ENCODE measurements around the gene CHCHD2. TPM values are rescaled to one million over a fixed set of nuclear protein-coding genes. Genes with fewer than 3 reads are reported as not detected.
"Not testable (repeated sequence)": the region's sequence is repeated elsewhere in the genome, so short reads cannot be mapped to it uniquely, and the experiment has no call there.

Gene CHCHD2, protein sequence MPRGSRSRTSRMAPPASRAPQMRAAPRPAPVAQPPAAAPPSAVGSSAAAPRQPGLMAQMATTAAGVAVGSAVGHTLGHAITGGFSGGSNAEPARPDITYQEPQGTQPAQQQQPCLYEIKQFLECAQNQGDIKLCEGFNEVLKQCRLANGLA
- polyA plus RNA-seq (2013, experiment 1 of 2): 219 TPM
- polyA plus RNA-seq (2013, experiment 2 of 2): 191 TPM

- peaks cover 18% of the 10 kb centered on the region for H3K9me3 ChIP-seq (ENCODE audit: insufficient read depth, low read depth, low read length)
- no peaks in the 10 kb centered on the region for H3K27me3 ChIP-seq (ENCODE audit: insufficient read depth, low read length)
- H3K4me1 ChIP-seq (ENCODE audit: insufficient read depth, low read length): no peaks in the 10 kb centered on the region
- peaks cover 26% of the 10 kb centered on the region for H3K36me3 ChIP-seq (ENCODE audit: insufficient read depth, low read length)
- H3K9ac ChIP-seq (ENCODE audit: low read depth, low read length): peak within 1 kb of the TSS; percentile 83
- H3K27ac ChIP-seq (ENCODE audit: low read depth, low read length): peak within 1 kb of the TSS; percentile 86
- peak within 1 kb of the TSS; percentile 84 for H3K4me3 ChIP-seq (ENCODE audit: low read length)
- WGBS: 8% methylated on average over 56 of the region's 57 CpGs
Observed at GRCh38 chr7:56106108-56107073, at the start of gene CHCHD2. TSS of gene CHCHD2 (minus strand) at chr7:56106476. CDS start at chr7:56106413, 63 bp downstream.

DNA sequence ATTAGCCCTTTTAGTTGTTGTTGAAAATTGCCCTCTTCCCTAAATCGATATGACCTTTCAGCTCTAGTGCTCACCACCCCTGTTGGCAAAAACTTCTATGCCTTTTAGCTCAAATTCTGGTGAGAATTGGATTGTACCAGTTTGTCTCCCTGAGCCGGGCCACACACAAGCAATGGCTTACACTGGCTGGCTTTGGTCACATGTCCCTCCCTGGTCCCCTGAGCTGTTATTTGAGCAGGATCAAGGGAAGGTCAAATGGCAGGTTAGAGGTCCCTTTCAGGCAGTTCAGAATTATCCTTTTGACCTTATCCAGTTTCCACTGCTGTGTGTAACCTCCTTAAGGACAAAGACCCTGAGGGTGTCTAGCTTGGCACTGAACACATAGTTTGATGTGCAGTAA lies 24.8 kb upstream of the CHCHD2 start:
- peaks cover 75% of the 10 kb centered on the region for H3K9me3 ChIP-seq (ENCODE audit: insufficient read depth, low read depth, low read length)
- WGBS: 85% methylated on average over 1 of the region's 2 CpGs
- H3K4me3 ChIP-seq (ENCODE audit: low read length); H3K36me3 ChIP-seq (ENCODE audit: insufficient read depth, low read length); H3K4me1 ChIP-seq (ENCODE audit: insufficient read depth, low read length); H3K27me3 ChIP-seq (ENCODE audit: insufficient read depth, low read length); H3K9ac ChIP-seq (ENCODE audit: low read depth, low read length); H3K27ac ChIP-seq (ENCODE audit: low read depth, low read length): not testable (repeated sequence)

- H3K9me3 ChIP-seq (ENCODE audit: insufficient read depth, low read depth, low read length): peaks cover 78% of the 10 kb centered on the region
- no peaks in the 10 kb centered on the region for H3K27me3 ChIP-seq (ENCODE audit: insufficient read depth, low read length)
- H3K36me3 ChIP-seq (ENCODE audit: insufficient read depth, low read length): no peaks in the 10 kb centered on the region
- no peaks in the 10 kb centered on the region for H3K4me1 ChIP-seq (ENCODE audit: insufficient read depth, low read length)
- 80% methylated on average over 6 of the region's 7 CpGs for WGBS
- H3K27ac ChIP-seq (ENCODE audit: low read depth, low read length): no peak overlapping the region
- H3K9ac ChIP-seq (ENCODE audit: low read depth, low read length): no peak overlapping the region
- H3K4me3 ChIP-seq (ENCODE audit: low read length): no peak overlapping the region
Observed at GRCh38 chr7:56127241-56127975, 21.1 kb upstream of the CHCHD2 start.

DNA sequence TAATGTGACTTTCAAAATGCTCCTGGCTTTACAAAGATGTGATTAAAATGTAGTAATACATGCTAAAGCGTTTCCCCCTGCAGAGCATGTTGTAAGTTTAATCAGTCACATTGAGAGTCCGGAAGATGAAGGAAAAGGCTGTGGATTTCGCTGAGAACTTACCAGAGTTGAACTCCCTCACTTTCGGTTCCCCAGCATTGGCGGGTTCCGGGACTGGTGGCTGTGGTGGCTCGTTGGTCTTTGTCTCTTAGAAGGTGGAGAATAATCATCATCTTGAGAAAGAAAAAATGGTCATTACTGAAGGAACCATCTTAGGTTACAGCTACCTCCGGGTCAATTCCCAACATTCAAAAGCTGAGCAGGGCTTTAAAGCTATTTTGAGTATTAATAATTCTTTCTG lies 19.6 kb upstream of the CHCHD2 start:
- Histone ChIP-seq H3K27me3 (ENCODE audit: insufficient read depth, low read length) (no peaks in the 10 kb centered on the region), H3K4me3 (ENCODE audit: low read length) (no peak overlapping the region), H3K4me1 (ENCODE audit: insufficient read depth, low read length) (no peaks in the 10 kb centered on the region), H3K9me3 (ENCODE audit: insufficient read depth, low read depth, low read length) (peaks cover 77% of the 10 kb centered on the region), H3K27ac (ENCODE audit: low read depth, low read length) (no peak overlapping the region), H3K36me3 (ENCODE audit: insufficient read depth, low read length) (no peaks in the 10 kb centered on the region), H3K9ac (ENCODE audit: low read depth, low read length) (no peak overlapping the region)
- WGBS: 62% methylated on average over 8 of the region's 8 CpGs

GRCh38 chr7:56124981-56125380 lies 18.7 kb upstream of the CHCHD2 start:
- Histone ChIP-seq H3K4me3 (ENCODE audit: low read length) (no peak overlapping the region), H3K9me3 (ENCODE audit: insufficient read depth, low read depth, low read length) (peaks cover 77% of the 10 kb centered on the region), H3K9ac (ENCODE audit: low read depth, low read length) (no peak overlapping the region), H3K36me3 (ENCODE audit: insufficient read depth, low read length) (no peaks in the 10 kb centered on the region), H3K4me1 (ENCODE audit: insufficient read depth, low read length) (no peaks in the 10 kb centered on the region), H3K27me3 (ENCODE audit: insufficient read depth, low read length) (no peaks in the 10 kb centered on the region), H3K27ac (ENCODE audit: low read depth, low read length) (no peak overlapping the region)
- WGBS: 58% methylated on average over 6 of the region's 6 CpGs

DNA sequence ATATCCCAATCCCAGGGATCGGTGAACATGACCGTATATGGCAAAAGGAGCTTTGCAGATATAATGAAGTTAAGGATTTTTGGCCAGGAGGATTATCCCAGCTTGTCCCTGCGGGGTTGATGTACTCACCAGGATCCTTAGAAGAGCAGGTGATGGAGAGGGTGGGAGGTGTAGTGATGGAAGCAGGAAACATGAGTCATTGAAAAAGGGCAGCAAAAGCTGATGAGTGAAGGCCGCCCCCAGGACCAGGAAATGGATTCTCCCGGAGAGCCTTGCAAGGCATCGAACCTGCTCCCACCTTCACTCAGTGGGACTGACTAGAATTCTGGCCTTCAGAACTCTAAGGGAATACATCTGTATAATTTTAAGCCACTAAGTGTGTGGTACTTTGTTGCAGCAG lies 15.2 kb upstream of the CHCHD2 start:
- Histone ChIP-seq H3K4me1 (ENCODE audit: insufficient read depth, low read length) (no peaks in the 10 kb centered on the region), H3K27ac (ENCODE audit: low read depth, low read length) (no peak overlapping the region), H3K9ac (ENCODE audit: low read depth, low read length) (no peak overlapping the region), H3K36me3 (ENCODE audit: insufficient read depth, low read length) (no peaks in the 10 kb centered on the region), H3K27me3 (ENCODE audit: insufficient read depth, low read length) (no peaks in the 10 kb centered on the region), H3K4me3 (ENCODE audit: low read length) (no peak overlapping the region), H3K9me3 (ENCODE audit: insufficient read depth, low read depth, low read length) (peaks cover 81% of the 10 kb centered on the region)
- WGBS: 85% methylated on average over 6 of the region's 6 CpGs

DNA sequence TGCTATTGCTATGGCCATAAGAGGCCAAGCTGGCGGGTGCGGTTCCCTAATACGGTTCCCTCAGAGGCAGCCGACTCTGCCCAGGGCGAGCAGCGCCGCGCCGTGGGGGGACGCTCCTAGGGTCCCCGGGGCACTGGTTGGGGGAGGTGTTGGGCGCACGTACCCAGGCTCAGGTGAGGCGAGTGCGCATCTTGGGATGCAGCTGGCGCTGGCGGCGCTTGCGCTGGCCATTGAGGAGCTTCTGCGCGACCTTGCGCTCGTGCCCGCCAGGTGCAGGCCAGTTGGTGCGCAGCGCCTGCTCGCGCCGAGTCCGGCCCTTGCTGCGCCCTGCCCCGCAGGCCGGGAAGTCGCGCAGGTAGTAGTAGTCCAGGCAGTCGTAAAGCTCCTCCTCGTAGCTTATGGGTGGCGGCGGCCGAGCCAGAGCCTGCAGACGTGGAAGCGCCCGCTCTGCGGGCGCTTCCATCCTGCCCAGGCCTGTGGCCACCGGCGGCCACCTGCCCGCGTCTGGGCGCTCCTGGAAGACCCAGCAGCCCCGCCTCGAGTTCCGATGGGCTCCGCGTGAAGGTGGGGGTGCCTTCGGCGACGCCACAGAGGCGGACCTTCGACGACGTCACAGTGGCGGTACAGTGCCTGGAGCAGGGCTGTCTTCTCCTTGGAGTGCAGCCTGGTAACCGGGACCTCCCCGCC lies 9.7 kb upstream of the CHCHD2 start, which contains the start of gene NUPR2:
TSS of gene NUPR2 (minus strand) at position 566 of the 687 bp plus-strand sequence. CDS start at position 463, 103 bp downstream.
- WGBS: 94% methylated on average over 65 of the region's 65 CpGs
- no peak within 1 kb of the TSS for H3K27ac ChIP-seq (ENCODE audit: low read depth, low read length)
- no peak within 1 kb of the TSS for H3K9ac ChIP-seq (ENCODE audit: low read depth, low read length)
- H3K36me3 ChIP-seq (ENCODE audit: insufficient read depth, low read length): no peaks in the 10 kb centered on the region
- no peaks in the 10 kb centered on the region for H3K27me3 ChIP-seq (ENCODE audit: insufficient read depth, low read length)
- H3K4me3 ChIP-seq (ENCODE audit: low read length): no peak within 1 kb of the TSS
- H3K9me3 ChIP-seq (ENCODE audit: insufficient read depth, low read depth, low read length): peaks cover 68% of the 10 kb centered on the region
- no peaks in the 10 kb centered on the region for H3K4me1 ChIP-seq (ENCODE audit: insufficient read depth, low read length)

DNA sequence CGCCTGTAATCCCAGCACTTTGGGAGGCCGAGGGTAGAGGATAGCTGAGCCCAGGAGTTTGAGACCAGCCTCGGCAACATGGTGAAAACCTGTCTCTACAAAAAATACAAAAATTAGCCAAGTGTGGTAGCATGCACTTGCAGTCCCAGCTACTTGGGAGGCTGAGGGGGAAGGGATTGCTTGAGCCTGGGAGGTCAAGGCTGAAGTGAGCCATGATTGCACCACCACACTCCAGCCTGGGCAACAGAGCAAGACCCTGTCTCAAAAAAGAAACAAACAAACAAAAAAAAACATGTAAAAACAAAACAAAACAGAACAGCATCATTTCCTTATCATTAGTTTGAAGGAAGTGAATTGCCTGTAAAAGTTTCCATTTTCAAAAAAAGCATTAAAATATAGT lies 6.0 kb upstream of the CHCHD2 start:
- not testable (repeated sequence) for H3K27ac ChIP-seq (ENCODE audit: low read depth, low read length); H3K9ac ChIP-seq (ENCODE audit: low read depth, low read length); H3K4me3 ChIP-seq (ENCODE audit: low read length); H3K4me1 ChIP-seq (ENCODE audit: insufficient read depth, low read length); H3K36me3 ChIP-seq (ENCODE audit: insufficient read depth, low read length); H3K27me3 ChIP-seq (ENCODE audit: insufficient read depth, low read length)
- WGBS: 94% methylated on average over 3 of the region's 3 CpGs
- peaks cover 46% of the 10 kb centered on the region for H3K9me3 ChIP-seq (ENCODE audit: insufficient read depth, low read depth, low read length)

DNA sequence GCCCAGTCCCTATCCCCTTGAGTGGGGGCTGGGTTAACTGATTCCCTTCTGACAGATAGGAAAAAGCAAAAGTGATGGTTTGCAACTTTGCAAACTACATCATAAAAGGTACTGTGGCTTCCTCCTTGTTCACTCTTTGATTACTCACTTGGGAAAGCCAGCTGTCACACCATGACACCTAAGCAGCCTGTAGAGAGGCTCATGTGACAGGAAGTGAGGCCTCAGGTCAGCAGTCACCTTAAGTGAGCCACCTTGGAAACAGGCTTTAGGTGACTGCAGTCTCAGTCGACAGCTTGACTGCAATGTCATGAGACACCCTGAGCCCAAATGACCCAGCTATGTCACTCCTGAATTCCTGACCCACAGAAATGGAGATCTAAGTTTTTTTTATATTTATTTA lies 4.3 kb upstream of the CHCHD2 start:
- H3K27me3 ChIP-seq (ENCODE audit: insufficient read depth, low read length): no peaks in the 10 kb centered on the region
- H3K9me3 ChIP-seq (ENCODE audit: insufficient read depth, low read depth, low read length): peaks cover 40% of the 10 kb centered on the region
- H3K36me3 ChIP-seq (ENCODE audit: insufficient read depth, low read length): no peaks in the 10 kb centered on the region
- no peaks in the 10 kb centered on the region for H3K4me1 ChIP-seq (ENCODE audit: insufficient read depth, low read length)
- H3K27ac ChIP-seq (ENCODE audit: low read depth, low read length): no peak overlapping the region
- no peak overlapping the region for H3K9ac ChIP-seq (ENCODE audit: low read depth, low read length)
- no peak overlapping the region for H3K4me3 ChIP-seq (ENCODE audit: low read length)
- WGBS: 77% methylated on average over 1 of the region's 1 CpG

GRCh38 chr7:56107954-56108258 lies 1.6 kb upstream of the CHCHD2 start:
- H3K4me3 ChIP-seq (ENCODE audit: low read length): no peak overlapping the region
- H3K36me3 ChIP-seq (ENCODE audit: insufficient read depth, low read length): peaks cover 12% of the 10 kb centered on the region
- no peak overlapping the region for H3K27ac ChIP-seq (ENCODE audit: low read depth, low read length)
- no peaks in the 10 kb centered on the region for H3K4me1 ChIP-seq (ENCODE audit: insufficient read depth, low read length)
- WGBS: no CpG with 5 or more reads among the region's 1 CpG
- peaks cover 18% of the 10 kb centered on the region for H3K9me3 ChIP-seq (ENCODE audit: insufficient read depth, low read depth, low read length)
- H3K27me3 ChIP-seq (ENCODE audit: insufficient read depth, low read length): no peaks in the 10 kb centered on the region
- H3K9ac ChIP-seq (ENCODE audit: low read depth, low read length): no peak overlapping the region

Measured in HUES64 (cell line).